Kidney (tissue), 14 donors: ENCODE measurements around the gene CGNL1. TPM values are rescaled to one million over a fixed set of nuclear protein-coding genes. Genes with fewer than 3 reads are reported as not detected.

ENCODE experiments used
- DNase-seq, 5 donors: peaks; one replicate each; pipeline ENCODE4 v3.0.0-alpha.2; 2013 to 2020
- FAIRE-seq: peaks from 2 replicates; lab custom pipeline; 2012; peaks lifted over from hg19 to GRCh38; lab: Jason Lieb, UNC
- H3K27ac ChIP-seq, 2 donors: one replicate each; pipeline ENCODE4 v1.7.0; 2013; ENCODE audit warnings: low read depth in 2 of 2, low read length in 2 of 2, inconsistent platforms in 1 of 2
- H3K27me3 ChIP-seq: one replicate; pipeline ENCODE4 v1.7.1; 2013; ENCODE audit warnings: low read length, inconsistent platforms; ENCODE audit not compliant: control insufficient read depth, insufficient read depth
- H3K36me3 ChIP-seq, 3 donors: one replicate each; pipeline versions ENCODE4 v1.7.0 to v1.7.1; 2013; ENCODE audit warnings: low read length in 3 of 3, control low read depth in 1 of 3, inconsistent platforms in 1 of 3; ENCODE audit not compliant: insufficient read depth in 3 of 3, control insufficient read depth in 2 of 3
- H3K4me1 ChIP-seq, 3 donors: one replicate each; pipeline versions ENCODE4 v1.7.0 to v1.7.1; 2013; ENCODE audit warnings: low read length in 3 of 3, inconsistent platforms in 1 of 3, low read depth in 1 of 3; ENCODE audit not compliant: control insufficient read depth in 2 of 3, insufficient read depth in 2 of 3
- H3K4me3 ChIP-seq, 3 donors: one replicate each; pipeline versions ENCODE4 v1.7.0 to v1.8.1; 2013; ENCODE audit warnings: low read length in 3 of 3, control low read depth in 1 of 3, inconsistent platforms in 1 of 3
- H3K9ac ChIP-seq, 3 donors: one replicate each; pipeline versions ENCODE4 v1.7.0 to v1.7.1; 2013; ENCODE audit warnings: low read length in 3 of 3, control low read depth in 1 of 3, inconsistent platforms in 1 of 3
- H3K9me3 ChIP-seq, 3 donors: one replicate each; pipeline versions ENCODE4 v1.7.0 to v1.7.1; 2013; ENCODE audit warnings: low read length in 3 of 3, control low read depth in 1 of 3, inconsistent platforms in 1 of 3; ENCODE audit not compliant: control insufficient read depth in 2 of 3, insufficient read depth in 1 of 3
- intact Hi-C: fragments of 100-400 bp; cut with DNase I; formaldehyde crosslinking; loops from one replicate; pipeline ENCODE4 v1.11.1; 2022
- polyA plus RNA-seq: library from polyadenylated mRNA; stranded (reverse); fragments of 350-450 nt; fragmentation: Illumina TruSeq; extraction: RNeasy Lipid Tissue Mini Kit (QIAGEN cat#74804); gene quantifications from one replicate; pipeline ENCODE4 v1.2.3, GENCODE V29; 2014; ENCODE audit warnings: low read depth, low replicate concordance; ENCODE audit not compliant: insufficient read depth
- total RNA-seq: library from RNA; stranded (reverse); fragmentation: NEBNext Ultra II Directional; extraction: Animal tissue kit (Norgen Biotek cat#: 25700); gene quantifications from one replicate; pipeline ENCODE4 v1.2.1, GENCODE V29; 2021
- TF ChIP-seq, protein P1 (sequence below): IDR thresholded peaks from 3 replicates; pipeline ENCODE4 v1.5.1; 2012; ENCODE audit warnings: mild to moderate bottlenecking, moderate library complexity, borderline replicate concordance; ENCODE audit not compliant: insufficient read depth; ENCODE audit errors: extremely low read depth
- donor health status: control.
- donor health status: control.
- donor health status: control.
- donor health status: control.
- donor health status: control.
- donor health status: DM: yes; HTN: yes; CAD: no.
- donor health status: Normal renal cell carcinoma (clear cell type).

Gene CGNL1
- total and polyA plus RNA-seq, 2 donors from 2014 or later = 62.0 to 81.5 TPM

DNA sequence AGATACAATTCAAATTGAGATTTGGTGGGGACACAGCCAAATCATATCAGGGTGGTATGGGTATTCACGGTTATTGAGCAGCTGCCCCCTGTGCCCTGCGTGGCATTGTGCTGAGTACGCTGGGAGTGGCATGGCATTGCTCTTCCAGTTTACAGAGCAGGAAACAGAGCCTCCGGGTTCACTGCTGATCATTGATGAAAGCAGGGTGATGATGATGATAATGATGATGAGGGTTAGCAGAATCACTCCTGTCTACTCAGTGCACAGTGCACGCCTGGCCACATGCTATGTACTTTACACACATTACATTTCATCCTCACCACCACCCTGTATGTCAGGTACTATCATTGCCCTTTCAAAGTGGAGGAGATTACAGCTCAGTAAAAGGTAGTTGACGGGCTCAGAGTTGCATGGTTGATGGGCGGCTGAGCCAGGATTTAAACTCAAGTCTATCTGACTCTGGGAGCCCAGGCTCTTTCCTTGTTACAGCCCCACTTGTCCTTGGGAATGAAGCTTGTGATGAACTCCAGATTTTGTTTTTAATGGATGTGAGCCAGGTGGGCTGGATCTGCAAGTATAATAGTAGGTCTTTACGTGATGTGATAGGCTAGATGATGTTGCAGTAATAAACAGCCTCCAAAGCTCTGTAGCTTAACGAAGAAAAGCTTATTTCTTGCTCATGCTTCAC, 127.8 kb downstream of the CGNL1 start:
- intact Hi-C loops = no loop called here
- no peak for FAIRE-seq
- DNase-seq = peak in 3 of 5 donors; percentile 56 to 93 (median 80)
- peak overlapping the region; percentile 88 to 89 for H3K27ac ChIP-seq
- no peaks in the 10 kb centered on the region for H3K9me3 ChIP-seq
- no peaks in the 10 kb centered on the region for H3K27me3 ChIP-seq
- peak overlapping the region in 1 of 3 donors; percentile 20 for H3K9ac ChIP-seq
- H3K4me3 ChIP-seq = no peak overlapping the region
- TF ChIP-seq, protein P1, sequence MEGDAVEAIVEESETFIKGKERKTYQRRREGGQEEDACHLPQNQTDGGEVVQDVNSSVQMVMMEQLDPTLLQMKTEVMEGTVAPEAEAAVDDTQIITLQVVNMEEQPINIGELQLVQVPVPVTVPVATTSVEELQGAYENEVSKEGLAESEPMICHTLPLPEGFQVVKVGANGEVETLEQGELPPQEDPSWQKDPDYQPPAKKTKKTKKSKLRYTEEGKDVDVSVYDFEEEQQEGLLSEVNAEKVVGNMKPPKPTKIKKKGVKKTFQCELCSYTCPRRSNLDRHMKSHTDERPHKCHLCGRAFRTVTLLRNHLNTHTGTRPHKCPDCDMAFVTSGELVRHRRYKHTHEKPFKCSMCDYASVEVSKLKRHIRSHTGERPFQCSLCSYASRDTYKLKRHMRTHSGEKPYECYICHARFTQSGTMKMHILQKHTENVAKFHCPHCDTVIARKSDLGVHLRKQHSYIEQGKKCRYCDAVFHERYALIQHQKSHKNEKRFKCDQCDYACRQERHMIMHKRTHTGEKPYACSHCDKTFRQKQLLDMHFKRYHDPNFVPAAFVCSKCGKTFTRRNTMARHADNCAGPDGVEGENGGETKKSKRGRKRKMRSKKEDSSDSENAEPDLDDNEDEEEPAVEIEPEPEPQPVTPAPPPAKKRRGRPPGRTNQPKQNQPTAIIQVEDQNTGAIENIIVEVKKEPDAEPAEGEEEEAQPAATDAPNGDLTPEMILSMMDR = no peak
- no peaks in the 10 kb centered on the region for H3K36me3 ChIP-seq
- peaks cover 19 to 89% (median 76%) of the 10 kb centered on the region in 3 donors for H3K4me1 ChIP-seq

DNA sequence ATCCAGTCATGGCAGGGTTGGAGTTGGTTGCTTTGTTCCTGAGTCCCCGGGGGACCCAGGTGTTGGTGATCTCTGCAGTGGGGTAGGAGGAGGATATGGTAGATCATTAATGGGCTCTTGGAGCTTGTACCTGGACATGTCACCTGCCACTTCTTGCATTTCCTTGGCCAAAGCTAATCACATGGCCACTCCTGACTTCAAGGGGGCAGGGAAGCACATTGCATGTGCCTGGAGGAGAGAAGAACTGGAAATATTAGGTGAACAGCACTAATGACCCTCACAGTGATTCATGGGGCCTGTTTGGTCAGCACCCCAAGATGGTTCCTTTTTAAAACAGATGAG, 128.3 kb downstream of the CGNL1 start:
- H3K9ac ChIP-seq = peak overlapping the region in 1 of 3 donors; percentile 23
- H3K27me3 ChIP-seq = no peaks in the 10 kb centered on the region
- H3K9me3 ChIP-seq = no peaks in the 10 kb centered on the region
- FAIRE-seq = no peak
- no peaks in the 10 kb centered on the region for H3K36me3 ChIP-seq
- peak overlapping the region; percentile 88 to 89 for H3K27ac ChIP-seq
- peaks cover 23 to 90% (median 79%) of the 10 kb centered on the region in 3 donors for H3K4me1 ChIP-seq
- no peak for DNase-seq
- H3K4me3 ChIP-seq = no peak overlapping the region
- TF ChIP-seq, protein P1 = no peak
- intact Hi-C loops = no loop called here

DNA sequence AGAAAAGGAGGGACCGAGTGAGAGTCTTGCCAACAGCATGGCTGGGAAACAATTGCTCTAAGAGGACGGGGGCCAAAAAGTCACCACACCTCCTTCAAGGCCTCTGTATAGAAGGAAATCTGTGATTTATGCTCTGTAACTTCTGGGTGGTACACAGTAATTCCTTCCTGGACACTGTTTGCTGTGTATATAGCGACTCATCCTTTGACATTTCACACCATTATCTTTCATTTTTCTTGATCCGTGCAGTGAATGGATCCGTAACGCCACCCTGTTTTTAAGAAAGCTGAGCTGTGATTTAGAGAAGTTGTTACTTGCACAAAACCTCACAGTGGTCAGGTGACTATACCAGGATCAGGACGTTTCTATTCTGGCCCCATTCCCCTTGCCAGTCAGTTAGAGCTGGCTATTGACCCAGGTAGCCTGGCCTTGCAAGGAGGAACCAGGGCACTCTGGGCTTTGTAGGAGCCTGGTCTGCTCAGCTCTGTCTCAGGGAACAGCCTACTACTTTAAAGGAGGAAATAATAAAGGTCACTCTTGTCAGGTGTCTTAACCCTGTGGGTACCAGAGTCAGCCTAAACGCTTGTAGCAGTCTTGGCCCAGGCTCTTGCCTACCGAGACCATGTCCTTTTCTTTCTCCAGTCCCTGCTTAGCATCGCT, 128.9 kb downstream of the CGNL1 start:
- Histone ChIP-seq H3K27ac (peak overlapping the region; percentile 88 to 89), H3K36me3 (no peaks in the 10 kb centered on the region), H3K9me3 (no peaks in the 10 kb centered on the region), H3K27me3 (no peaks in the 10 kb centered on the region), H3K4me1 (peaks cover 28 to 90% (median 79%) of the 10 kb centered on the region in 3 donors), H3K4me3 (no peak overlapping the region), H3K9ac (peak overlapping the region in 1 of 3 donors; percentile 23)
- intact Hi-C loops = no loop called here
- peak in 1 of 5 donors; percentile 15 for DNase-seq
- no peak for FAIRE-seq
- TF ChIP-seq, protein P1 = no peak
